ENCODE data around the gene JMJD4. TPM values are rescaled to one million over a fixed set of nuclear protein-coding genes. Genes with fewer than 3 reads are reported as not detected.
A peak's percentile ranks its signal among the peaks of the same experiment; 100 is the strongest.

Gene JMJD4
- total and polyA plus RNA-seq, 2 of the 8 experiments (the other 6 are each of a cell fraction or from before 2014, with no cell fraction given) = 13.2 to 23.3 TPM

DNA sequence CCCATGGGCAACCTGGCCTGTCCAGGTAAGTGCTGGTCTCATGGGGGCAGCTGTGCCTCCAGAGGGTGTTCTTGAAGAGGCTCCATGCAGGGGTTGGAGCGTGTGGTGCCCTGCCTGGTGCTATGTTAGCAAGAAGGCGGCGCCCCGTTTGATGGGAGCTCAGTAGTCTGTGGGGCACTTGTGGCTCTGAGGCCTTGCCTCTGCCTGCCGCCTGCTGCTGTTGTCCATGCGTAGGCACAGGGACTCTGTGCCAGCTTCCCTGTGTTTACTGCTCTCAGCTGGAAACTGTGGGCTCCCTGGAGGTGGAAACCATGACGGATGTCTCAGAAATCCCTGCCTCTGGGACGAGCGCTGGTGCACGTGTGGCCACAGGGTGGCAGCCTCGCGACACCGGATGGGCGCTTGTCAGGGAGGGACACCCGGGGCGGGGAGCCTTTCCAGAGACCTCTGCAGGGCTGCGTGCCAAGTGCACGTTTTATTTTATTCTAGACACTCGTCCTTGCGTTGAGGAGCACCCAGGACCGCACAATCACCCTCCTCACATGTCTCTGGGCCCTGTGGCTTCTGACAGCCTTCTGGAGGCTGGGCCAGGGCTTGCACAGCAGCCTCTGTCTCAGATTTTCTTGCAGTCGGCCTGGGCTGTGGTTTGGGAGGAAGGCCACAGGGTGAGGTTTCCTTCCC, 27.3 kb upstream of the JMJD4 start (continued):
- peak; percentile 72; the same call in 1 of the 2 replicates for TF ChIP-seq GABPA (IDR thresholded peaks at IDR 0.05; ENCODE audit: borderline replicate concordance, insufficient read depth, low read length)
- TF ChIP-seq NANOG (IDR thresholded peaks at IDR 0.05; ENCODE audit: insufficient read depth, low read depth, low read length, poor library complexity, severe bottlenecking) = no peak
- TF ChIP-seq, protein P1, sequence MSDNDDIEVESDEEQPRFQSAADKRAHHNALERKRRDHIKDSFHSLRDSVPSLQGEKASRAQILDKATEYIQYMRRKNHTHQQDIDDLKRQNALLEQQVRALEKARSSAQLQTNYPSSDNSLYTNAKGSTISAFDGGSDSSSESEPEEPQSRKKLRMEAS (IDR thresholded peaks at IDR 0.05) = peak; percentile 76
- no peak for TF ChIP-seq PHF8 (conservative IDR thresholded peaks at IDR 0.05; ENCODE audit: low read depth, low read length)
- TF ChIP-seq, protein P2, sequence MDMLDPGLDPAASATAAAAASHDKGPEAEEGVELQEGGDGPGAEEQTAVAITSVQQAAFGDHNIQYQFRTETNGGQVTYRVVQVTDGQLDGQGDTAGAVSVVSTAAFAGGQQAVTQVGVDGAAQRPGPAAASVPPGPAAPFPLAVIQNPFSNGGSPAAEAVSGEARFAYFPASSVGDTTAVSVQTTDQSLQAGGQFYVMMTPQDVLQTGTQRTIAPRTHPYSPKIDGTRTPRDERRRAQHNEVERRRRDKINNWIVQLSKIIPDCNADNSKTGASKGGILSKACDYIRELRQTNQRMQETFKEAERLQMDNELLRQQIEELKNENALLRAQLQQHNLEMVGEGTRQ (IDR thresholded peaks at IDR 0.05; ENCODE audit: low read length) = no peak
- TF ChIP-seq SP4 (IDR thresholded peaks at IDR 0.05; ENCODE audit: low read length) = no peak

Measured in H1 (cell line).